SK-N-MC (cell line): ENCODE measurements around the gene TMCO4.

Source experiments
- EZH2 ChIP-seq: fragments of 200-600 bp; sonication (generic); IDR thresholded peaks from one replicate; pipeline ENCODE4 v1.6.1; 2017; ENCODE audit warnings: antibody characterized with exemption
- POLR2AphosphoS5 ChIP-seq: IDR thresholded peaks from 2 replicates; pipeline ENCODE4 v1.6.1; 2012; ENCODE audit warnings: mild to moderate bottlenecking, low read depth, low read length, borderline replicate concordance

GRCh38 chr1:19756480-19756879 lies 43.2 kb downstream of the TMCO4 start:
- no peak for TF ChIP-seq EZH2
- no peak for TF ChIP-seq POLR2AphosphoS5
